GM23248 (cell line): Measurements from ENCODE around the gene NOXA1.

Source experiments
- EZH2 ChIP-seq: fragments of 200-600 bp; sonication (generic); IDR thresholded peaks from 2 replicates; pipeline ENCODE4 v1.6.1; 2018; ENCODE audit warnings: antibody characterized with exemption, mild to moderate bottlenecking; ENCODE audit not compliant: insufficient read depth, poor library complexity, severe bottlenecking
- EZH2phosphoT487 ChIP-seq: fragments of 200-600 bp; sonication (generic); IDR thresholded peaks from 2 replicates; pipeline ENCODE4 v1.6.1; 2018; ENCODE audit warnings: antibody characterized with exemption, moderate library complexity, mild to moderate bottlenecking, low read depth; ENCODE audit not compliant: insufficient read depth

GRCh38 chr9:137416563-137417151 lies 6.5 kb upstream of the NOXA1 start:
- TF ChIP-seq EZH2, result no peak
- TF ChIP-seq EZH2phosphoT487, result no peak
